ENCODE measurements around the gene DNM3. TPM values are rescaled to one million over a fixed set of nuclear protein-coding genes. Genes with fewer than 3 reads are reported as not detected.

The DNM3 gene
- total RNA-seq, 1 experiment from 2014 or later: 0.45 TPM

DNA sequence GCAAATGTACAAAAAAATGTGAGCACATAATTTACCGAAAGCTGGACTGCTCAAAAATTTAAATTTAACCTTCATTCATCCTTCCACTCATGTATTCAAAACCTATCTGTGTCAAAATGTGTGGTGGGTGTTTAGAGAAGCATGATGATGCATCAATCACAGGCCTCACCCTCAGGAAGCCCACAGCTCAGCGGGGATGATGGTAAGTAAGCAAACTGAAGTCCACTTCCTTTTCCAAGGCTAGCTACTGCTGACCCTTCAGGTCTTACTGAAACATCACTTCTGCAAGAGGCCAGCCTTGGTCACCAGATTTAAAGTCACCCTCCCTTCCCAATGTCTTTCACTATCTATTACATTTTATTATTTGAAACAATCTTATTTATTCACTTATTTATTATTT lies 254.5 kb downstream of the DNM3 start:
- no peak overlapping the region for H3K27ac ChIP-seq (ENCODE audit: low read length)
- H3K79me2 ChIP-seq (ENCODE audit: low read length): no peaks in the 10 kb centered on the region
- DNase-seq: no peak
- no peaks in the 10 kb centered on the region for H3K4me1 ChIP-seq (ENCODE audit: low read length)
- H4K20me1 ChIP-seq (ENCODE audit: insufficient read depth, low read depth, low read length): no peaks in the 10 kb centered on the region
- no peaks in the 10 kb centered on the region for H3K9me3 ChIP-seq (ENCODE audit: low read length)
- no peak overlapping the region for H3K9ac ChIP-seq (ENCODE audit: low read length)
- no peaks in the 10 kb centered on the region for H3K9me2 ChIP-seq (replicated peaks; ENCODE audit: insufficient read depth, low read length)
- no peaks in the 10 kb centered on the region for H3K27me3 ChIP-seq (ENCODE audit: low read length)
- H2AFZ ChIP-seq (ENCODE audit: low read length): no peak overlapping the region
- H3K36me3 ChIP-seq (ENCODE audit: insufficient read depth, low read length): no peaks in the 10 kb centered on the region
- no peak overlapping the region for H3K4me2 ChIP-seq (ENCODE audit: low read depth, low read length, poor library complexity, severe bottlenecking)
- H3K4me3 ChIP-seq (ENCODE audit: low read length): no peak overlapping the region

DNA sequence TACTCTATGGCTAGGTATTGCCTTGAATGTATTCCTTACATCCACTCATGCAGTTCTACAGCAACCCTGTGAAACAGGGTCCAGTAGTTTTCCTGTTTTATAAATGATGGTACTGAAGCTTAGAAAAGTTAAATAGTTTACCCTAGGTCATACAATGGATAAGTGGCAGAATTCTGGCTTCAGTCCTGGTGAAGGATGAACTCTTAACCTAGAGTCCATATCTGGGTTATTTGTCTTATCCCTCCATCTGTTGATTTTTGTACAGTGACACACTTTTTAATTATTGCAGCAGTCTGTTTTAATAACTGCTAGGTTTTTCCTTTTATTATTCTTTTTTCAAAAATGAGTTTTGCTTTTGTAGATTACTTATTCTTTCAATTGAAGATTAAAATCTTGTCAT lies 263.9 kb downstream of the DNM3 start:
- H3K4me1 ChIP-seq (ENCODE audit: low read length): no peaks in the 10 kb centered on the region
- no peaks in the 10 kb centered on the region for H3K36me3 ChIP-seq (ENCODE audit: insufficient read depth, low read length)
- H3K9me2 ChIP-seq (replicated peaks; ENCODE audit: insufficient read depth, low read length): no peaks in the 10 kb centered on the region
- no peak overlapping the region for H3K9ac ChIP-seq (ENCODE audit: low read length)
- no peak overlapping the region for H3K4me3 ChIP-seq (ENCODE audit: low read length)
- H3K27ac ChIP-seq (ENCODE audit: low read length): no peak overlapping the region
- no peak overlapping the region for H3K4me2 ChIP-seq (ENCODE audit: low read depth, low read length, poor library complexity, severe bottlenecking)
- no peak for DNase-seq
- H3K27me3 ChIP-seq (ENCODE audit: low read length): no peaks in the 10 kb centered on the region
- H3K9me3 ChIP-seq (ENCODE audit: low read length): no peaks in the 10 kb centered on the region
- no peaks in the 10 kb centered on the region for H3K79me2 ChIP-seq (ENCODE audit: low read length)
- H4K20me1 ChIP-seq (ENCODE audit: insufficient read depth, low read depth, low read length): no peaks in the 10 kb centered on the region
- H2AFZ ChIP-seq (ENCODE audit: low read length): no peak overlapping the region

DNA sequence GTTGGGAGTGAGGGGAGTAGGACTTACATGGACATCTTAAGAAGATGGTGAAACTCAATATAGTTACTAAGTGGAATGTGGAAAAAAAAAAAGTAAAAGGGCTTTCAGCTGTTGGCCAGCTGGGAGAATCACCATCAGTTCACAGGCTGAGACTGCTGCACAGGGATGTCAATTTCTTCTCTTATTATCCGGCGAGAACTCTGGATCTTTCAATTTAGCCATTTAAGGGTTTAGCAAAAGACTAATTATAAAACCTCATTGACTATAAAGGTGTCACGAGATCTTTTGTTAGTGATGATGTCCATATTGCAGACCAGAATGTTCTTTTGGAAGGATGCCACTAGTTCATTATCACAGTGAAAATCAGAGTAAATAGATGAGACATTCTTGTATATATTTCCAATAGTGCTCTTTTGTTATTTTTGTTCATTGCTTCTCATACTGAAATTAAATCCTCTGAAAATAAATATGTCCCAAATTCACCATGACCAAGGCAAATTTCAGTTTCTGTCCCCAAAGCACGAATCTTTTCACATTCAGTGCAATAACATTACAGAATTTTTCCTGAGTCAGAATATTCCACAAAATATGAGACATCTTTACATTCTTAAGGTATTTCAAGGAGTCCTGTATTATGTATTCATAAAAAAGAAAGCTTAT lies 266.1 kb downstream of the DNM3 start:
- no peak overlapping the region for H2AFZ ChIP-seq (ENCODE audit: low read length)
- no peaks in the 10 kb centered on the region for H4K20me1 ChIP-seq (ENCODE audit: insufficient read depth, low read depth, low read length)
- H3K4me2 ChIP-seq (ENCODE audit: low read depth, low read length, poor library complexity, severe bottlenecking): no peak overlapping the region
- no peak for DNase-seq
- H3K27me3 ChIP-seq (ENCODE audit: low read length): no peaks in the 10 kb centered on the region
- no peak overlapping the region for H3K9ac ChIP-seq (ENCODE audit: low read length)
- no peaks in the 10 kb centered on the region for H3K36me3 ChIP-seq (ENCODE audit: insufficient read depth, low read length)
- no peaks in the 10 kb centered on the region for H3K79me2 ChIP-seq (ENCODE audit: low read length)
- no peaks in the 10 kb centered on the region for H3K9me3 ChIP-seq (ENCODE audit: low read length)
- no peak overlapping the region for H3K27ac ChIP-seq (ENCODE audit: low read length)
- H3K9me2 ChIP-seq (replicated peaks; ENCODE audit: insufficient read depth, low read length): no peaks in the 10 kb centered on the region
- H3K4me3 ChIP-seq (ENCODE audit: low read length): no peak overlapping the region
- H3K4me1 ChIP-seq (ENCODE audit: low read length): no peaks in the 10 kb centered on the region

DNA sequence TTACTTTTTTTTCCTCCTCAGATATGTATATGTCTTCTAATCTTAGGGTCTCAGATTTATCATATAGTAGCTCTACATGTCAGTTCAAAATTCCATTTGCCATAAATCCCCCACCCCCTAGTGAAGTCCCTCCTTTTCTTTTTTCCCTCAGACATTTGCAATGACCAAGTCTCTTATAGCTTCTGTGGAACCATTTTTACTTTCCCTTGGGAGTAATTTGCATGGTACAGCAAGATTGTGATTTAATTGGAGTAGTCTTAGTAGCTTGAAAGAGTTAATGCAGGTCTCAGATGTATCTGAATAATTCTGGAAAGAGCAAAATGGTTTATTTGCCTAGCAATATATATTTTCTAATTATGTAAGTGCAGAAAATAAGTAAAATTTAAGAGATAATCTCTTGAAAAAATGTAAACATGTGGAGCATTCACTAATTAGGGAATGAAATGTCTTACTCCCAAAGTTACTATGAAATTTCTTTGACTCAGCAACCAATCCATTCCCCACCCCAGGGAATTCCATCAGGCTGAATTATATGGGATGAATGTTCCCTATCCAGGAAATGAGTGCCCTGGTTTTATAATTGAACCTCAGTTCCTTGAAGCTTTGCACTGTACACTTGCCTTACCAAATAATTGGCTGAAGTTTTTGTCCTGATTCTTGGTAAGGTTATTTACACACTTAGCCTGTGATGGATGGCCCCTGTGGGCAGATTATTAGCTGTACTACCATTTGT lies 267.0 kb downstream of the DNM3 start:
- Histone ChIP-seq H3K9me3 (ENCODE audit: low read length) (no peaks in the 10 kb centered on the region), H4K20me1 (ENCODE audit: insufficient read depth, low read depth, low read length) (no peaks in the 10 kb centered on the region), H2AFZ (ENCODE audit: low read length) (no peak overlapping the region), H3K4me1 (ENCODE audit: low read length) (no peaks in the 10 kb centered on the region), H3K9ac (ENCODE audit: low read length) (no peak overlapping the region), H3K27me3 (ENCODE audit: low read length) (no peaks in the 10 kb centered on the region), H3K36me3 (ENCODE audit: insufficient read depth, low read length) (no peaks in the 10 kb centered on the region), H3K4me2 (ENCODE audit: low read depth, low read length, poor library complexity, severe bottlenecking) (no peak overlapping the region), H3K4me3 (ENCODE audit: low read length) (no peak overlapping the region), H3K27ac (ENCODE audit: low read length) (no peak overlapping the region), H3K9me2 (replicated peaks; ENCODE audit: insufficient read depth, low read length) (no peaks in the 10 kb centered on the region), H3K79me2 (ENCODE audit: low read length) (no peaks in the 10 kb centered on the region)
- no peak for DNase-seq

DNA sequence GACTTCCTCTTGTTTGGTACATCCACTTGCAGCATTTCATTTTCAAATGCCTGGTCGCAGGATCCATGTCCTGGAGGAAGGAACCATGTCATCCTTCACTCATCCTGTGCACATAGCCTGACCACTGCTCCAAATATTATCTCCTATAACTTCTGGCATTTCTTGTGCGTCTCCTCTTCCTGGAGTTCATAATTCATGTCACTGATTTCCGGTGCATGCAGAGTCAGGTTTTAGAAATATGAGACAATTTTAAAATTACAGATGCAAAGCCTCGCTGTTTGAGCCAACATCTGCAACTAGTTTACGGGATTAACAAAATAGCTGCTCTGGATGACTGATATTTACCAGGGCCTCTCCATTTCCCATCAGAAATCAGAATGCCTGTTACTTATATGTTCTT lies 268.1 kb downstream of the DNM3 start:
- Histone ChIP-seq H3K4me3 (ENCODE audit: low read length) (no peak overlapping the region), H3K9me3 (ENCODE audit: low read length) (no peaks in the 10 kb centered on the region), H3K27ac (ENCODE audit: low read length) (no peak overlapping the region), H3K79me2 (ENCODE audit: low read length) (no peaks in the 10 kb centered on the region), H3K36me3 (ENCODE audit: insufficient read depth, low read length) (no peaks in the 10 kb centered on the region), H2AFZ (ENCODE audit: low read length) (no peak overlapping the region), H3K27me3 (ENCODE audit: low read length) (no peaks in the 10 kb centered on the region), H3K4me1 (ENCODE audit: low read length) (no peaks in the 10 kb centered on the region), H4K20me1 (ENCODE audit: insufficient read depth, low read depth, low read length) (no peaks in the 10 kb centered on the region), H3K4me2 (ENCODE audit: low read depth, low read length, poor library complexity, severe bottlenecking) (no peak overlapping the region), H3K9me2 (replicated peaks; ENCODE audit: insufficient read depth, low read length) (no peaks in the 10 kb centered on the region), H3K9ac (ENCODE audit: low read length) (no peak overlapping the region)
- DNase-seq: no peak

DNA sequence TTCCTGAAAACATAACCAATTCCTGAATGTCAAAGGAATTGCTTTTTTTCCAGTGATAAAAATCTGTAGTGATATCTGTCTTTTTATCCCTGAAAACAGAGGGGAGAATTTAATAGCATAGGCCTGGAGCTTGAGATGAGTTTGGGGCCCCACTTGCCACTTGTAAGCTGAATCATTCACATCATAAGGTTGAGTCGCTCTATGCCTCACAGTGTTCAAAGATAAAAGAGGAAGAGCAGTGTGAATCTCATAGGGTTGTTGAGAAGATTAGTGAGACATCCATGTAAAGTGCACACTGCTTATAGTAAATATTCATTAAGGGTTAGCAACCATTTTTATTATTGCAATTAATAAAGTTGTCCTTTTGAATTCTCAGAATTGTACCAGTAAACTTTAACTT lies 271.3 kb downstream of the DNM3 start:
- no peaks in the 10 kb centered on the region for H3K27me3 ChIP-seq (ENCODE audit: low read length)
- no peak overlapping the region for H3K4me3 ChIP-seq (ENCODE audit: low read length)
- H3K36me3 ChIP-seq (ENCODE audit: insufficient read depth, low read length): no peaks in the 10 kb centered on the region

DNA sequence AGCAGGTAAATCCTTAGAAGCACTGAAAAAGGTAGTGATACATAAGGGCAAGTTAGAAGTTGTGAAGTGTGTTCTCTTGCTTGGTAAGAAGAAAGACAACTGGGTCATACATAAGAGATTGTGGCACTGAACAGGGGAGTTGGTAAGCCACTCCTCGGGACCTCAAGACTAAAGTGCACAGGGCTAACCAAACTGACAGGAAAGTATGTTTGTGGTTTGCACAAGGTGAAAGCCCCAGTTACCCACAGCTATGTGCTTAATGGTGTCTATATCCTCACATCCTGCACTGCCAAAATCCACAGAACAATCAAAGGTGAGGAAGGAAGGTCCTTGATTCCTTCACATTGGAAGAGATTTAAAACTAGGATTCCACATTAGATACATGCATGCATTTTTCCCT lies 276.5 kb downstream of the DNM3 start:
- H3K36me3 ChIP-seq (ENCODE audit: insufficient read depth, low read length): no peaks in the 10 kb centered on the region
- H4K20me1 ChIP-seq (ENCODE audit: insufficient read depth, low read depth, low read length): no peaks in the 10 kb centered on the region
- no peaks in the 10 kb centered on the region for H3K9me3 ChIP-seq (ENCODE audit: low read length)
- no peak overlapping the region for H3K9ac ChIP-seq (ENCODE audit: low read length)
- no peak overlapping the region for H3K4me2 ChIP-seq (ENCODE audit: low read depth, low read length, poor library complexity, severe bottlenecking)
- H3K4me1 ChIP-seq (ENCODE audit: low read length): no peaks in the 10 kb centered on the region
- H3K27ac ChIP-seq (ENCODE audit: low read length): no peak overlapping the region
- no peak overlapping the region for H2AFZ ChIP-seq (ENCODE audit: low read length)
- no peaks in the 10 kb centered on the region for H3K9me2 ChIP-seq (replicated peaks; ENCODE audit: insufficient read depth, low read length)
- no peaks in the 10 kb centered on the region for H3K79me2 ChIP-seq (ENCODE audit: low read length)
- no peak for DNase-seq
- H3K4me3 ChIP-seq (ENCODE audit: low read length): no peak overlapping the region
- H3K27me3 ChIP-seq (ENCODE audit: low read length): no peaks in the 10 kb centered on the region

More for the DNA sequence above, 271.3 kb downstream of the DNM3 start:
- H3K4me1 ChIP-seq (ENCODE audit: low read length): no peaks in the 10 kb centered on the region
- H3K9me3 ChIP-seq (ENCODE audit: low read length): no peaks in the 10 kb centered on the region
- no peaks in the 10 kb centered on the region for H4K20me1 ChIP-seq (ENCODE audit: insufficient read depth, low read depth, low read length)
- no peaks in the 10 kb centered on the region for H3K9me2 ChIP-seq (replicated peaks; ENCODE audit: insufficient read depth, low read length)
- no peaks in the 10 kb centered on the region for H3K79me2 ChIP-seq (ENCODE audit: low read length)
- no peak for DNase-seq
- no peak overlapping the region for H3K9ac ChIP-seq (ENCODE audit: low read length)
- H3K27ac ChIP-seq (ENCODE audit: low read length): no peak overlapping the region
- H3K4me2 ChIP-seq (ENCODE audit: low read depth, low read length, poor library complexity, severe bottlenecking): no peak overlapping the region
- H2AFZ ChIP-seq (ENCODE audit: low read length): no peak overlapping the region

DNA sequence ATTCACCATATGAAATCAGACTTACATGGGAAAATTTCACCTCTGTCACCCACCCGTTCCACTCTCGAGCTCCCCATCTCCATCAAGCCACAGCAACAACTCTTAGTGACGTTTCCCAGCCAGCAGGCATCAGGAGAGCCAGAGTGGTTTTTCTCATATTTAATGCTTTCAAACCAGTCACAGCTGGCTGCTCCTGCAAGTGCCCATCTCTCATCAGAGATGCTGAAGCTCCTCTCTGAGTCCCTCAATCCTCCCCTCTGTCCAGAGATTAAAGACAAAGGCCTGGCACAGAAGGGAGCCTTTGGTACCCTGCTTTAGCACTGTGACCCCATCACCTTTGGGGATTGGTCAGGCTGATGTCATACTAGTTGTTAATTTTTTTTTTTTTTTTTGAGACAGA lies 277.3 kb downstream of the DNM3 start:
- H3K79me2 ChIP-seq (ENCODE audit: low read length): no peaks in the 10 kb centered on the region
- no peak overlapping the region for H3K9ac ChIP-seq (ENCODE audit: low read length)
- no peak overlapping the region for H3K4me3 ChIP-seq (ENCODE audit: low read length)
- no peaks in the 10 kb centered on the region for H4K20me1 ChIP-seq (ENCODE audit: insufficient read depth, low read depth, low read length)
- no peaks in the 10 kb centered on the region for H3K27me3 ChIP-seq (ENCODE audit: low read length)
- no peak overlapping the region for H3K4me2 ChIP-seq (ENCODE audit: low read depth, low read length, poor library complexity, severe bottlenecking)
- DNase-seq: no peak
- no peaks in the 10 kb centered on the region for H3K9me2 ChIP-seq (replicated peaks; ENCODE audit: insufficient read depth, low read length)
- no peak overlapping the region for H3K27ac ChIP-seq (ENCODE audit: low read length)
- no peaks in the 10 kb centered on the region for H3K9me3 ChIP-seq (ENCODE audit: low read length)
- no peaks in the 10 kb centered on the region for H3K4me1 ChIP-seq (ENCODE audit: low read length)
- no peak overlapping the region for H2AFZ ChIP-seq (ENCODE audit: low read length)
- H3K36me3 ChIP-seq (ENCODE audit: insufficient read depth, low read length): no peaks in the 10 kb centered on the region
